Heart left ventricle (tissue), 16 donors: ENCODE measurements around the gene CDC16. TPM values are rescaled to one million over a fixed set of nuclear protein-coding genes. Genes with fewer than 3 reads are reported as not detected.
A peak's percentile ranks its signal among the peaks of the same experiment; 100 is the strongest.

ENCODE experiments used
- ATAC-seq, 4 donors: fragments of 200-7000 bp; cut with Tn5 transposase; one replicate each; pipeline ENCODE4 v1.9.1; 2020 to 2022; ENCODE audit warnings: moderate library complexity in 4 of 4, mild to moderate bottlenecking in 3 of 4, moderate number of reproducible peaks in 1 of 4
- DNase-seq, 5 donors: peaks; one replicate each; pipeline ENCODE4 v3.0.0-alpha.2; 2020
- H3K27ac ChIP-seq, 12 donors: fragments of 200-600 bp; sonication (generic) in 4 of 12; one replicate each; pipeline versions ENCODE4 v1.5.0 to v1.8.0; 2016 to 2022; ENCODE audit warnings: mild to moderate bottlenecking in 2 of 12
- H3K27me3 ChIP-seq, 9 donors: fragments of 200-600 bp; sonication (generic) in 2 of 9; one replicate each; pipeline versions ENCODE4 v1.5.1 to v1.8.0; 2016 to 2022; ENCODE audit warnings: mild to moderate bottlenecking in 3 of 9
- H3K36me3 ChIP-seq, 9 donors: fragments of 200-600 bp; sonication (generic) in 2 of 9; one replicate each; pipeline versions ENCODE4 v1.5.0 to v1.8.0; 2018 to 2022; ENCODE audit warnings: mild to moderate bottlenecking in 2 of 9
- H3K4me1 ChIP-seq, 12 donors: fragments of 200-600 bp; sonication (generic) in 4 of 12; one replicate each; pipeline versions ENCODE4 v1.5.0 to v1.8.0; 2016 to 2022; ENCODE audit warnings: mild to moderate bottlenecking in 3 of 12
- H3K4me3 ChIP-seq, 12 donors: fragments of 200-600 bp; sonication (generic) in 4 of 12; one replicate each; pipeline versions ENCODE4 v1.5.0 to v1.8.0; 2017 to 2022; ENCODE audit warnings: mild to moderate bottlenecking in 9 of 12, moderate library complexity in 4 of 12
- H3K9me3 ChIP-seq, 12 donors: fragments of 200-600 bp; sonication (generic) in 4 of 12; one replicate each; pipeline versions ENCODE4 v1.5.0 to v1.8.0; 2016 to 2022; ENCODE audit warnings: mild to moderate bottlenecking in 1 of 12
- CTCF ChIP-seq, 12 donors: fragments of 200-600 bp; sonication (generic) in 4 of 12; IDR thresholded peaks; one replicate each; pipeline versions ENCODE4 v1.5.0 to v1.8.0; 2018 to 2022; ENCODE audit warnings: antibody characterized with exemption in 12 of 12, mild to moderate bottlenecking in 5 of 12
- POLR2A ChIP-seq, 2 donors: fragments of 450-650 bp; IDR thresholded peaks; one replicate each; pipeline ENCODE4 v1.6.1; 2017; ENCODE audit warnings: antibody characterized with exemption in 2 of 2, mild to moderate bottlenecking in 2 of 2, moderate library complexity in 2 of 2
- WGBS, 4 donors: extraction: QIAGEN DNeasy Blood & Tissue Kit in 2 of 4; methylation state at CpG; one replicate each; pipeline versions ENCODE4 v1.1.5 to v1.1.7; 2013 to 2018; 5-methylcytosine and 5-hydroxymethylcytosine counted together
- intact Hi-C, 10 donors: fragments of 100-400 bp; cut with DNase I; formaldehyde crosslinking; loops; one replicate each; pipeline versions ENCODE4 v1.11.1 to v1.14.2; 2022
- polyA plus RNA-seq, 2 donors: library from polyadenylated mRNA; stranded (reverse); fragments of 200-250 nt; gene quantifications; one replicate each; pipeline ENCODE4 v1.2.3, GENCODE V29; 2013
- total RNA-seq, 9 donors: library from RNA; depleted of rRNA in 2 of 9; stranded (reverse); fragments of >200 nt in 2 of 9; fragmentation: NEBNext Ultra II Directional in 3 of 9; extraction: Animal tissue kit (Norgen Biotek cat#: 25700) in 3 of 9; gene quantifications; one replicate each; pipeline versions ENCODE4 v1.1.0 to v1.2.4, GENCODE V29; 2016 to 2023
- donor health status: ischemic (EF 13 %, LVEDD 7.1; RV severe dilation, severe dysfunction).
- donor health status: healthy with polysubstance abuse.
- donor health status: DM: no; HTN: yes; CAD: no.
- donor health status: DM: no; HTN: no; CAD: no.
- donor health status: ischemic (EF 25% LVEDD 6.9; RV normal size, moderate dysfunction).
- donor health status: ischemic (EF 25% LVEDD 5.7; RV mildly dilated, moderate dysfunction).
- donor health status: healthy.
- donor health status: DM: yes; HTN: yes; CAD: no.
- donor health status: ischemic (EF 35%, LVEDD 5.7; RV mildly dilated, moderate dysfunction).
- donor health status: nonischemic (EF 11% LVEDD 7.7; RV severe dilation, severe dysfunction).
- donor health status: DM: yes; HTN: yes; CAD: no.
- donor health status: PGD.
- donor health status: ischemic (EF 29% LVEDD 5.4; RV normal size, mild dysfunction).
- donor health status: nonischemic (EF 23%, LVEDD 6.1; RV moderate dilation, normal function).

CDC16 gene
- total and polyA plus RNA-seq, 11 donors, result 20.0 to 41.7 (median 32.4) TPM

- H3K36me3 ChIP-seq, result peaks cover 0 to 60% (median 35%) of the 10 kb centered on the region in 9 donors
- no peak overlapping the region for H3K4me3 ChIP-seq
- H3K27me3 ChIP-seq, result no peaks in the 10 kb centered on the region
- 76 to 85% (median 82%) methylated on average over 4 of the region's 4 CpGs for WGBS, 4 donors
- ATAC-seq (no peak), DNase-seq (no peak)
- H3K4me1 ChIP-seq, result peaks cover 0 to 20% (median 14%) of the 10 kb centered on the region in 12 donors
- intact Hi-C loops, result no loop called here
- H3K27ac ChIP-seq, result no peak overlapping the region
- no peak for TF ChIP-seq CTCF (IDR thresholded peaks at IDR 0.05)
- no peak for TF ChIP-seq POLR2A (IDR thresholded peaks at IDR 0.05)
- no peaks in the 10 kb centered on the region for H3K9me3 ChIP-seq
Observed at GRCh38 chr13:114285166-114285808, 50.6 kb downstream of the CDC16 start.

- H3K27ac ChIP-seq, result no peak overlapping the region
- intact Hi-C loops, result no loop called here
- DNase-seq (no peak), ATAC-seq (no peak)
- no peak overlapping the region for H3K4me3 ChIP-seq
- H3K27me3 ChIP-seq, result no peaks in the 10 kb centered on the region
- 84 to 86% (median 84%) methylated on average over 7 to 8 of the region's 8 CpGs for WGBS, 4 donors
- no peaks in the 10 kb centered on the region for H3K9me3 ChIP-seq
- peaks cover 0 to 14% (median 8%) of the 10 kb centered on the region in 12 donors for H3K4me1 ChIP-seq
- no peak for TF ChIP-seq CTCF (IDR thresholded peaks at IDR 0.05)
- no peak for TF ChIP-seq POLR2A (IDR thresholded peaks at IDR 0.05)
- H3K36me3 ChIP-seq, result peaks cover 0 to 74% (median 46%) of the 10 kb centered on the region in 9 donors
Observed at GRCh38 chr13:114286808-114287207, 52.1 kb downstream of the CDC16 start.

- Histone ChIP-seq H3K27ac (no peak overlapping the region), H3K9me3 (no peaks in the 10 kb centered on the region), H3K27me3 (no peaks in the 10 kb centered on the region), H3K36me3 (peaks cover 0 to 88% (median 59%) of the 10 kb centered on the region in 9 donors), H3K4me1 (peaks cover 0 to 6% (median under 1%) of the 10 kb centered on the region in 12 donors), H3K4me3 (no peak overlapping the region)
- TF ChIP-seq POLR2A (IDR thresholded peaks at IDR 0.05) (no peak), CTCF (IDR thresholded peaks at IDR 0.05) (no peak)
- intact Hi-C loops, result no loop called here
- whole genome bisulfite sequencing, 4 donors, result 86 to 94% (median 90%) methylated on average over 8 of the region's 8 CpGs
- ATAC-seq (peak in 1 of 4 donors; percentile 17), DNase-seq (no peak)
Observed at GRCh38 chr13:114288157-114288591, 53.5 kb downstream of the CDC16 start.

- ATAC-seq (no peak), DNase-seq (no peak)
- Histone ChIP-seq H3K27me3 (no peaks in the 10 kb centered on the region), H3K4me1 (no peaks in the 10 kb centered on the region), H3K4me3 (no peak overlapping the region), H3K9me3 (no peaks in the 10 kb centered on the region), H3K36me3 (peaks cover 0 to 85% (median 69%) of the 10 kb centered on the region in 9 donors), H3K27ac (no peak overlapping the region)
- intact Hi-C loops, result no loop called here
- WGBS, 4 donors, result 86 to 92% (median 92%) methylated on average over 10 of the region's 10 CpGs
- TF ChIP-seq CTCF (IDR thresholded peaks at IDR 0.05) (no peak), POLR2A (IDR thresholded peaks at IDR 0.05) (no peak)
Observed at GRCh38 chr13:114296448-114296847, 61.8 kb downstream of the CDC16 start.
